HG02943 (cell line): ENCODE measurements around the gene ANKFY1.
"Not testable (repeated sequence)": the region's sequence is repeated elsewhere in the genome, so short reads cannot be mapped to it uniquely, and the experiment has no call there.

ENCODE experiments used
- ATAC-seq: cut with Tn5 transposase; IDR thresholded peaks from one replicate; pipeline ENCODE4 v1.9.1; 2021; ENCODE audit warnings: mild to moderate bottlenecking, low read depth, moderate library complexity; ENCODE audit not compliant: unreplicated experiment

ANKFY1 gene

DNA sequence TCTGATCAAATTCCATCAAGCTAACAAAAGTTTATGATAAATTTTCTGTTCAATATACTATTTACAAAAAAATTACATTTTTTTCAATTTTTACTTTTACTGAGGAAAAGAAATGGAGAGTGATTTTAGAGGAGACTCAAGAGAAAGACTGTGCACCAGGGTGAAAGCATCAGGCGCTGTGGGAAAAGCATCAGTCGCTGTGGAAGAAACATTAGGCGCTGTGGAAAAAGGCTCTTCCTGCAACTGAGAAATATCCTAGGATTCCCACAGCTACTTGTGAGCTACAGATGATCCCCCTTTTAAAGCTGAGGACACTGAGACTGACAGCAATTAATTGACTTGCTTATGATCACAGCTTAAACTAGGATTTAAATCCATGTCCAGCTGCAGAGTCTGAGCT is 4.9 kb downstream of the ANKFY1 start:
- ATAC-seq = no peak

DNA sequence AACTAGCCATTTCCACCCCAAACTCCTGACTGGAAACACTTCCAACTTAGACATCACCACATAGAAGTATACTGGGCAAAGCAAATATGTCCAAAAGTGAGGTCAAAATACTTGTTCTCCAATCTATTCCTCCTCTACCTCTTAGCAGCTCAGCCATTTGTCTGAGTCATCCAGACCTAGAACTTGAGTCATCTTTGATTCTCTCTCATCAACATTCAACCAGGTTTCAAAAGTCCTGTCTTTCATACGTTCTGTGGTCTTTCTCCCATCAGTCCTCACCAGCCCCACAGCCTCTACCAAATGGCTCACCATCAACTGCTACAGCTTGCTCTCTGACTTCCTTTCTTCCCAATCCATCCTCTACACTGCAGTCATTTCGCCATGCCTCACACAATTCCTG is 6.8 kb downstream of the ANKFY1 start:
- ATAC-seq = no peak

DNA sequence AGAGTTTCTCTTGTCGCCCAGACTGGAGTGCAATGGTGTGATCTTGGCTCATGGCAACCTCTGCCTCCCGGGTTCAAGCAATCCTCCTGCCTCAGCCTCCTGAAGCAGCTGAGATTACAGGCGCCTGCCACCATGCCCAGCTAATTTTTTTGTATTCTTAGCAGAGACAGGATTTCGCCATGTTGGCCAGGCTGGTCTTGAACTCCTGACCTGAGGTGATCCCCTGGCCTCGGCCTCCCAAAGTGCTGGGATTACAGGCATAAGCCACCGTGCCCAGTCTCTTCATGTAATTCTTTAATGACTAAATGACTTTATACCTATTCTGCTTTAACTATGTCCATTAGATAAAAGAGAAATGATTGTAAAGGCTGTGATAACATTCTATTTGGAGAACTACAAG is 8.5 kb downstream of the ANKFY1 start:
- not testable (repeated sequence) for ATAC-seq

DNA sequence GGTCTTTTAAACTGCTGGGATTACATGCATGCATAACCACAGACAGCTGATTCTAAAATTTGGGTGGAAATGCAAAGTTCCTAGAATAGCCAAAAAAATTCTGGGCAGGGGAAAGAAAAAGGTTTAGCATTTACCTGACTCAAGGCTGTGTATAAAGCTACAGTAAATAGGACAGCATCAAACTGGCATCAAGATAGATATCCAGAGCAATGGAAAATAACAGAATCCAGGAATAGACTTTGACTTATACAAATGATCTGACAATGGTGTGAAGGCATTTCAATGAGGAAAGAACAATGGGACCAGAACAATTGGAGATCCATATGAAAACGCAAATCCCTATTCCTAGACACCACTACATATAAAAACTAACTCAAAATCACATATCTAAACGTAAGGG is 12.9 kb downstream of the ANKFY1 start:
- no peak for ATAC-seq

DNA sequence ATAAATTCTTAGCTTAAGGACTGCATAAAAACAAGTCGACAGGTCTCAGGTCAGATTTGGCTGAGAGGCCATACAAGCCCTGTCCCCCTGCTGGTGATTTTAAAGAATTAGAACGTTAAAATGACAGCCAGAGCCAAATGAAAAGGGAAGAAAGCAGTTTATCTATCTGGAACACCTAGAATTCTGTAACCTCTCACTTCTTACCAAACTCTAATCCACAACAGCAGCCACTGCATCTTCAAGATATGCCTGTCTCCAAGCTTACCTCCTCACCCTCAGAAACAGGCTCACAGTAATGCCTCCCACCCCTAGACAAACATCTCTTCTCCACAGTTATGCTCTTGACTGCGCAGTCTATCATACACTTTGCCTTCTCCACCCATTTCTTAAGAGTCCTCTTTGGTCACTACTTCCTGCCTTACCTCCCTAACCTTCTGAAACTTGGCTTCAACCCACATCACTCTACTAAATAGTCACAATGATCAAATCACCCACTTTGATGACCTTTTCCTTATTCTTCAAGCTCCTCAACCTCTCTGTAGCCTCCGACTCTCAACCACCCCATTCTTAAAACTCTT is 14.2 kb downstream of the ANKFY1 start:
- no peak for ATAC-seq

DNA sequence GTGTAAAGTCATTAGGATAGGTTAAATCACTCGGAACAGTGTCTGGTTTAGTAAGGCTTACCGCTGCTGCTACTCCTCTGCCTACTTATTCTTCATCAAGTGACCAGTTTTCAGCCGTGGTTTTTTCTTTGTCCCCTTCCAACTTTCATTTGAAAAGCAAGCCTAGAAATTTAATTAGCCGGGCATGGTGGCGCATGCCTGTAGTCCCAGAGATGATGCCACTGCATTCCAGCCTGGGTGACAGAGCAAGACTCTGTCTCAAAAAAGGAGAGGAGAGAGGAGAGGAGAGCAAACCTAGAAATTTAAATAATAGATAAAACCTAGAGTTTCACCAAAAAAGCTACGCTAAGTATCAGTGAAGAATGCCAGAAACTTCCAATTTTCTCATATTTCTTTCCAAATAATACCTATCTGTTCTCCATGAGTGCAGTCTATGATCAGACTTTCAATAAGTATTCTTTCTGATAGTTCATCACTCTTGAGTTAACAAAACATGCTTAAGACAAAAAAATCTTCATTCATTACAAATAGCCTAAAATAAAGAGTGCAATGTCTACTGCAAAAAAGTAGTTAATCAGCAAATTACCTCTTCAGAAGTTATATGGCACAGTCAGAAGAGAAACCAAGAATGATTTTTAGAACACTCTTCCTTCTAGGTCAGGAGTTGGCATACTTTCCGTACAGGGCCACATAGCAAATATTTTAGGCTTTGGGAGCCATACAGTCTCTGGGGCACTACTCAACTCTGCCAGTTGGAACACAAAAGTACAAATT is 15.1 kb downstream of the ANKFY1 start:
- ATAC-seq = no peak

DNA sequence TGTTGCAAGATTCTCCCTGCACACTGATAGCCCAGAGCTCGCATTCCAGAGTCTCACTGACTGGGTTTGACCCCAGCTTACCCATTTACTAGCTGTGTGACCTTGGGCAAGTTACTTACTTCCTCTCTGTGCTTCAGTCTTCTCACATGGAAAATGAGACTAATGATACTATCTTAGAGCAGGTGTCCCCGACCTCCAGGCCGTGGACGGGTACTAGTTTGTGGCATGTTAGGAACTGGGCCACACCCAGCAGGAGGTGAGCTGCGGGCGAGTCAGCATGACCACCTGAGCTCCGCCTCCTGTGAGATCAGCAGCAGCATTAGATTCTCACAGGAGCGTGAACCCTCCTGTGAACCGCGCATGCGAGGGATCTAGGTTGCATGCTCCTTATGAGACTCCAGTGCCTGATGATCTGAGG is 15.8 kb downstream of the ANKFY1 start:
- ATAC-seq = no peak

DNA sequence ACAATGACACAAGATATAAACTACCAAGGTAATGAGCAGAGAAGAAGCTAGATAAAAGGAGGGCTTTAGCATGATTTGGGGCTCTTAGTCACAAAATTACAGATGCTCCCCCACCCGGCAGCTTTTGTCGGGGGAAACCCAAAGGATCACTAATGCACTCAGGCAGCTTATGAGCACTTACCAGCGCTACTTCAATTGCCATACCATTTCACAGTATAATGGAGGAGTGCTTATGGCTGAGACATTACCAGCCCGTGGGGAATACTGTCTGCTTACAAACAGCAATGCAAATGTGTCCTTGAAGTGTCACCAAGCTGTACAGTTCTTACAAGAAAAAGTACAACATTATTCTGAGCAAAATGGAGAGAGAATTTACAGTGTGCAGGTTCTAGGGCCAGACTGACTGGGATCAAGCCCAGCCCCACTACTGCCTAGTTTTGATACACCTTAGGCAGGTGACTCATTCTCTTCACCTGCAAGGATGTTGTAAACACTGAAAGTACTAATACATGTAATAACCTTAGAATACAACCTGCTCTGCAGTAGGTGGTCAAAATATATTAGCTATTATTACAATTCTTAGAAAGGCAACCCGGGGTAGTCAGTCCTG is 16.3 kb downstream of the ANKFY1 start:
- ATAC-seq = no peak

DNA sequence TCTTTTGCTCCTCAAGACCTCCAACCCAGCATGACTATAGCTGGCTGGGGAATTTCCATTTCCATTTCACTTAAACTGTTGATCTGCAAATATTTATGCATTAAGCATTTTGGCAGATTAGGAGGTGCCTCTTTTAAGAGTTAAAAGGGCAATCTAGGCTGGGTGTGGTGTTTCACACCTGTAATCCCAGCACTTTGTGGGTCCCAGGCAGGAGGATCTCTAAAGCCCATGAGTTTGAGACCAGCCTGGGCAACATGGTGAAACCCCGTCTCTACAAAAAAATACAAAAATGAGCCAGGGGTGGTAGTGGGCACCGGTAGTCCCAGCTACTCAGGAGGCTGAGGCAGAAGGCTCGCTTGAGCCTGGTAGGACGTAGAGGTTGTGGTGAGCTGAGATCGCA is 17.1 kb downstream of the ANKFY1 start:
- no peak for ATAC-seq

DNA sequence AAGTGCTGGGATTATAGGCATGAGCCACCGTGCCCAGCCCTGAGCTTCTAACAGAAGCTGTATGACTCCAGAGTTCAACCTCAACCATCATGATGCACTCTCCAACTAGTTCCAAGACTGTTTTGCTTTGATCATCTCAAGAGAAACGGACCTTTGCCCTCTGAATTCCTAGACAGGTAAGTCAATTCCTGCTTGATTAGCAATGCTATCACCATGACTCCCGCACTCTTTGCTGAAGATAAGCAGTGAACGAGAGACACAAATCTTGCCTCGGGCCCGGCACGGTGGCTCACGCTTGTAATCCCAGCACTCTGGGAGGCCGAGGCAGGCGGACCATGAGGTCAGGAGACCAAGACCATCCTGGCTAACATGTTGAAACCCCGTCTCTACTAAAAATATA is 22.2 kb downstream of the ANKFY1 start:
- ATAC-seq = no peak

DNA sequence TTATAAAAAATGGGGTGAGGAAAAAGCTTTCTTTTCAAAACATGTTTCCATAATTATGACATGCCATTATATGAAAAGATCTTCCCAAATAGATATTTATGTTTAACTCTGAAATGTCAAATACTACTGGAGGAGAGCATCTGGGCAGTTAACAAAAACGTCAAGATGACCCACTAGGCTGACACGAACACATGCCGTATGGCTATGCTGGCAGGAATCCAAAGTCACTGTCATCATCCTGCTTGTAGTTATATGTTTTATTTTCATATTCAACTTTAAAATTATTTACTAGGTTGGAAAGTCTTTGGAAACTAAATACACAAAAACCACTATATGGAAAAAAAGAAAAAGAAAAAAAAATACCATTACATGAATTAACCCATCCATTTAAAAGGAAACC is 27.3 kb downstream of the ANKFY1 start:
- ATAC-seq = no peak

DNA sequence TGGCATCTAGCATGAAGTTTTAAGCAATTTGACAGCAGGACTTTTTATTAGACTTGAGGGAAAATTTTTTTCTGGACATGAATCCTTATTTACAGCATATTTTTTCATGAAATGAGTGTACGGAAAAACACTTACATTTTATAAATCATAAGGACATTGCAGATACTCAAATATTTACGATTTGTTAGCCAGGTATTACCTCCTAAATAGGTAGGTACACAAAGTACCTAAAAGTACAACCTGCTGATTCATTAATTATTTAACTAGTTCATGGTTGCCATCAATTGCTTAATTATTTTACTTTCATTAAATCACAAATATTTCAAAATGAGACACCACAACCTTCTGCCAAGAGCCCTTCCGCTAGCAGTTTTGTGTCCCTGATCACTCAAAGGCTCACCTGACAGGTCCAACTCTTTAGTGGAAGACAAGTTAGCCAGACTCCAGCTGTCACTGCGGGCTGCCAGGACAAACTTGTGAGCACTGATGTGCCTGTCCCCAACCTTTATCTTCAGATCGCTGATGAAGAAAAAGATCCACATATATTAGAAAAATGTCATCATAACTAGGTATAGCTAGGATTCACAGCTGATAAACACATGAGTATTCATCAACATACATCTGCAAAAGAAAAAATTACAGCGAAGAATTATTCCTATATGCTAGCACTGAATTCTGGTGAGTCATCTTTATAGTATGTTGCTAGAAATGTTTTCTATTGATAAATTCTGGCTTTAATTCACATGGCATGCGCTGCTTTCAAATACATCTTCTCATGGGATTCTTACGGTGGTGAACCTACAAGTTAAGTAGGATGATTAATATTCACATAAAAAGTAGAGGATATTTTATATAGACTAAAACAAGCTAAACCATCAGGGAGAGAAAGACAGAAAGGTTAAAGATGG is 28.2 kb downstream of the ANKFY1 start:
- no peak for ATAC-seq

DNA sequence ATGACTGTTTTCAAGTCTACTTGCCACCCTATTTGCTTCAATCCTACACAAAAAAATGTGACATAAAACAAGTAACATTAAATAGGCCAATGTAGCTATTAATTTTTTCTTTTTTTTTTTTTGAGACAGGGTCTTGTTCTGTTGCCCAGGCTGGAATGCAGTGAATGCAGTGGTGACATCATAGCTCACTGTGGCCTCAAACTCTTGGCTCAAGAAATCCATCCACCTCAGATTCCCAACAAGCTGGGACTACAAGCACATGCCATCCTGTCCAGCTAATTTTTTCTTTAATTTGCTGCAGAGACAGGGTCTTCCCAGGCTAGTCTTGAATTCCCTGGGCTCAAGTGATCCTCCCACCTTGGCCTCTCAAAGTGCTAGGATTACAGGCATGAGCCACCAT is 29.4 kb downstream of the ANKFY1 start:
- no peak for ATAC-seq

DNA sequence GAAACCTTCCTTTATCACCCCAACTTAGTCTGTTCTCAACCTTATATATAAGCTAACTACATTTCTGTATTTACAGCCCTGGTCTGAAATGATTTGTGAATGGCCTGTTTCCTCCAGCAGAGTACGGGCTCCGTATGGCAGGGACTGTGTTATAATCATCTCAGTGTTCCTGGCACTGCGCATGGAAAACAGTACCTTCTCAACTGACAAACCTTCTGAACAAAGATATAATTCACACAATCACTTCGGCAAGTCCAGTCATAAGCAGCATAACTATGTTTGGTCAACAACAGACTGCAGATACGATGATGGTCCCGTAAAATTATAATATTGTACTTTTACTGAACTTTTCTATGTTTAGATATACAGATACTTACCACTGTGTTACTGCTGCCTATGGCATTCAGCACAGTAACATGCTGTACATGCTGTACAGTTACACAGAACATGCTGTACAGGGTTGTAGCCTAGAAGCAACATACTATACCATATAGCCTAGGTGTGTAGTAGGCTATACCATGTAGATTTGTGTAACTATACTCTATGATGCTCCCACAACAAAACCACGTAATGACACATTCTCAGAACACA is 30.0 kb downstream of the ANKFY1 start:
- no peak for ATAC-seq

DNA sequence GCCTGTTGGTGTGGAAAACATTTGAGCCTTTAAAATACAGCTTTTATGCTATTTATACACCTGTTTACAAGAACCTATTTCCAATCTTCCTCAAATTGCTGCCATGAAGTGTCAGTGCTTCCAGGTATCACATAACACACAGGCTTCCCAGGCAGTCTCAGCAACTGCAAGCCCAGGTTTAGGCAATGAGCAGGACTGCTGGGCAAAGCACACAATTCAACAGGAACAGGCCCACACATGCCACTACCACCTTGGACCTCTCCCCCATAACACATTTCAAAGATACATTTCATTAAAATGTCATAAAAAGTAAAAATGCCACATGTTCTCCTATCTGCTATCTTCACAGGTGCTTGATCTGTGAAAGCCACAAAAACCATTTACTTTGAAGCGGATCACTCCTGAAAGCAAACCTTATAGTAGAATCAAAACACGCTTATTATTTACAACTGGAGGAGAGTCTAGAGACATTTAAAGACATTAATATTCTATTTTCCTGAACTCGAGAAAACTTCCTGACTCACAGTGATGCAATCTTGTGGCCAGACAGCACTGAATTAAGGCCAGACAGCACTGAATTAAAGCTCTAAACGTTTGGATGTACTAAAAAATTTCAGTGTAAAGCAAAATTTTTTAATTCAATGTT is 31.5 kb downstream of the ANKFY1 start:
- no peak for ATAC-seq

DNA sequence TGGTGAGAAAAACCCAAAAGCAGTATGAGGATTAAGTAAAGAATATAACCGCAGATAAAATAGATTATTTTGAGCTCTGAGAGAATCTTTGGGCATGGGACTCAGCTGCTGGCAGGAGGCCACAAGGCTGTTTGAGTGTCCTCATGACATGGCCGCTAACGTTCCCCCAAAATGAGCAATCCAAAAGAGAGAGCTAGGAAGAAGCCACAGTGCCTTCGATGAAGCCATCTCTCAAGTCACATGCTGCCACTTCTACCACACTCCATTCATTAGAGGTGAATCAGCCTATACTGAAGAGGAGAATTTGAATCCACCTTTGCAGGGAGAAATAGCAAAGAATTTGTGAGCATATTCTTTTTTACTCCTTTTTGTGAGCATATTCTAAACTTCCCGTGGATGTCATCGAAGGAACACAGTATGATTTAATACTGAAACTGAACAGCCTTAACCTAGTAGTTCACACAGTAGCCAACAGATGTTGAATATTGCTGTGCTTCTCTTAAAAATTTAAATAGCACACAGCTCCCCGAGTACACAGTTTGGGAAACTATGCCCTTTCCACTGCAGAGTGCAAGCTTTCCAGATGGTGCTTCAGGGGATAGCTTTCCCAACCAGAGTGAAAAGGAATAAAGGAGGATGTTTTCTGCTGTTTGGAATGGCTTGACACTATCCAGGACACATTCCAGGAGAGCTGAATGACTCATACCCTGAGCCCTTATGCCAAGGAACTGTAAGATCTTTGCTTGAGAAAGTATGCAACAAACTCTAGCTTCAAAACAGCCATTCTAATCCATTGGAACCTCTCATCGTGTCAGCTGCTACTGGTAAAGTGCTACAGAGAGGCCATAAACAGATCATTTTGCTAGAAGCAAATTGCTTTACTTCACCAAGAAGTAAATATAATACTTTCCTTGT is 33.9 kb downstream of the ANKFY1 start:
- ATAC-seq = no peak

DNA sequence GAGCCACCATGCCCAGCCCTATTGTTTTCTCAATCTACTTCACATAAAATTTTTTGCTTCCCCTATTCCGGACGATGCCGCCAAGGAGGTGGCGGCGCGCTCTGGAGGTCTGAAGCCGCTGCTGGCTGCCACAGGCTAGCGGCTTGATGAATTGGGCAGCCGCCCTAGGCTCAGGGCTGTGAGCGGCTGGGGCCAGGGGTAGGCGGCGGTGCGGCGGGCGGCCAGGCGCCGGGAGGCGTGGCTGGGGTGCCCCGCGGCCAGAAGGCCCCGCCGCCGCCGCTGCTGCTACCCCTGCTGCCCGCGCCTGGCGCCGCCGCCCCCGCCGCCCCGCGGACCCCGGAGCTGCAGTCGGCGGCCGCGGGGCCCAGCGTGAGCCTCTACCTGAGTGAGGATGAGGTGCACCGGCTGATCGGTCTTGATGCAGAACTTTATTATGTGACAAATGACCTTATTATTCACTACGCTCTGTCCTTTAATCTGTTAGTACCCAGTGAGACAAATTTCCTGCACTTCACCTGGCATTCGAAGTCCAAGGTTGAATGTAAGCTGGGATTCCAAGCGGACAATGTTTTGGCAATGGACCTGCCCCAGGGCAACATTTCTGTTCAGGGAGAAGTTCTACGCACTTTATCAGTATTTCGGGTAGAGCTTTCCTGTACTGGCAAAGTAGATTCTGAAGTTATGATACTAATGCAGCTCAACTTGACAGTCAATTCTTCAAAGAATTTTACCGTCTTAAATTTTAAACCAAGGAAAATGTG is 41.7 kb downstream of the ANKFY1 start:
- ATAC-seq = no peak

DNA sequence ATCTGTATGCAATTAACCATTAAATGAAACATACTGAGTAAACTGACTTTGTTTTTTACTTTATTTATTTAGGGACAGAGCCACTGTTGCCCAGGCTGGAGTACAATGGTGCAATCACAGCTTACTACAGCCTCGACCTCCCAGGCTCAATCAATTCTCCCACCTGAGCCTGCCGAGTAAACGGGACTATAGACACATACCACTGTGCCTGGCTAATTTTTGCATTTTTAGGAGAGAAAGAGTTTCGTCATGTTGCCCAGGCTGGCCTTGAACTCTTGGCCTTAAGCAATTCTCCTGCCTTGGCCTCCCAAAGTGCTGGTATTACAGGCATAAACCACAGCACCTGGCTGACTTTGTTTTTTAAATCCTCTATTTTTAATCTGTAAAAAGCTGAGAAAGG is 42.6 kb downstream of the ANKFY1 start:
- ATAC-seq = no peak
